Measurements from ENCODE around the gene GNAO1. TPM values are rescaled to one million over a fixed set of nuclear protein-coding genes. Genes with fewer than 3 reads are reported as not detected.

Gene GNAO1
- total RNA-seq, 1 donor from 2014 or later, result 250 TPM

GRCh38 chr16:56298948-56299596 lies 107.8 kb downstream of the GNAO1 start:
- no peak for DNase-seq
- Mint-ChIP-seq H3K27ac (ENCODE audit: unreplicated experiment) (no peak overlapping the region), H3K4me1 (ENCODE audit: low read depth, unreplicated experiment) (peaks cover 37% of the 10 kb centered on the region), H3K4me3 (ENCODE audit: unreplicated experiment) (no peak overlapping the region), H3K27me3 (ENCODE audit: unreplicated experiment) (peaks cover 5% of the 10 kb centered on the region), H3K36me3 (ENCODE audit: unreplicated experiment) (no peaks in the 10 kb centered on the region), H3K9me3 (ENCODE audit: unreplicated experiment) (peaks cover 6% of the 10 kb centered on the region)
- no peak for TF ChIP-seq CTCF (IDR thresholded peaks at IDR 0.05; ENCODE audit: partially characterized antibody, unreplicated experiment)

GRCh38 chr16:56300242-56300623 lies 108.9 kb downstream of the GNAO1 start:
- H3K27ac Mint-ChIP-seq (ENCODE audit: unreplicated experiment), result peak overlapping the region; percentile 16
- H3K4me3 Mint-ChIP-seq (ENCODE audit: unreplicated experiment), result no peak overlapping the region
- peaks cover 37% of the 10 kb centered on the region for H3K4me1 Mint-ChIP-seq (ENCODE audit: low read depth, unreplicated experiment)
- TF ChIP-seq CTCF (IDR thresholded peaks at IDR 0.05; ENCODE audit: partially characterized antibody, unreplicated experiment), result no peak
- peaks cover 8% of the 10 kb centered on the region for H3K27me3 Mint-ChIP-seq (ENCODE audit: unreplicated experiment)
- peaks cover 4% of the 10 kb centered on the region for H3K36me3 Mint-ChIP-seq (ENCODE audit: unreplicated experiment)
- no peak for DNase-seq
- peaks cover 8% of the 10 kb centered on the region for H3K9me3 Mint-ChIP-seq (ENCODE audit: unreplicated experiment)

- DNase-seq, result no peak
- no peak overlapping the region for H3K27ac Mint-ChIP-seq (ENCODE audit: unreplicated experiment)
Observed at GRCh38 chr16:56300891-56301850, 109.9 kb downstream of the GNAO1 start.

GRCh38 chr16:56302506-56302905 lies 111.2 kb downstream of the GNAO1 start:
- Mint-ChIP-seq H3K9me3 (ENCODE audit: unreplicated experiment) (peaks cover 10% of the 10 kb centered on the region), H3K36me3 (ENCODE audit: unreplicated experiment) (peaks cover 6% of the 10 kb centered on the region)

More at GRCh38 chr16:56300891-56301850, 109.9 kb downstream of the GNAO1 start:
- peaks cover 10% of the 10 kb centered on the region for H3K9me3 Mint-ChIP-seq (ENCODE audit: unreplicated experiment)
- H3K36me3 Mint-ChIP-seq (ENCODE audit: unreplicated experiment), result peaks cover 6% of the 10 kb centered on the region
- peaks cover 10% of the 10 kb centered on the region for H3K27me3 Mint-ChIP-seq (ENCODE audit: unreplicated experiment)
- no peak overlapping the region for H3K4me3 Mint-ChIP-seq (ENCODE audit: unreplicated experiment)
- H3K4me1 Mint-ChIP-seq (ENCODE audit: low read depth, unreplicated experiment), result peaks cover 30% of the 10 kb centered on the region
- TF ChIP-seq CTCF (IDR thresholded peaks at IDR 0.05; ENCODE audit: partially characterized antibody, unreplicated experiment), result no peak

More at GRCh38 chr16:56302506-56302905, 111.2 kb downstream of the GNAO1 start:
- no peak for DNase-seq
- TF ChIP-seq CTCF (IDR thresholded peaks at IDR 0.05; ENCODE audit: partially characterized antibody, unreplicated experiment), result no peak
- Mint-ChIP-seq H3K4me1 (ENCODE audit: low read depth, unreplicated experiment) (peaks cover 28% of the 10 kb centered on the region), H3K27ac (ENCODE audit: unreplicated experiment) (no peak overlapping the region), H3K4me3 (ENCODE audit: unreplicated experiment) (no peak overlapping the region), H3K27me3 (ENCODE audit: unreplicated experiment) (peaks cover 10% of the 10 kb centered on the region)
